Panc1 (cell line): Measurements from ENCODE around the gene POMT2. TPM values are rescaled to one million over a fixed set of nuclear protein-coding genes. Genes with fewer than 3 reads are reported as not detected.

Experiments
- ATAC-seq: fragments of 200-7000 bp; cut with Tn5 transposase; 2 replicates; pipeline ENCODE4 v1.9.1; 2020; ENCODE audit warnings: mild to moderate bottlenecking, moderate library complexity
- BruUV-seq: library from RNA; stranded (reverse); fragments of 400-500 nt; replicated peaks from 2 replicates; lab custom pipeline; 2021; lab: Mats Ljungman, UMichigan
- CTCF ChIA-PET: fragments of 300-600 bp; sonication (Branson Sonifier 250); formaldehyde crosslinking; loops from one replicate; lab custom pipeline; 2022; ENCODE audit warnings: antibody characterized with exemption; lab: Charles Lee
- POLR2A ChIA-PET: fragments of 300-600 bp; sonication (Branson Sonifier 250); formaldehyde crosslinking; loops from one replicate; lab custom pipeline; 2022; ENCODE audit warnings: antibody characterized with exemption; lab: Charles Lee
- DNase-seq: peaks from one replicate; pipeline ENCODE4 v3.0.0-alpha.2; 2010; ENCODE audit warnings: low read depth, low spot score
- H3K27ac ChIP-seq: 2 replicates; pipeline ENCODE4 v1.5.1; 2011; ENCODE audit warnings: mild to moderate bottlenecking, low read length, inconsistent platforms
- H3K27me3 ChIP-seq: fragments of 200-500 bp; sonication (Bioruptor generic); 2 replicates; pipeline ENCODE4 v1.6.0; 2014; ENCODE audit warnings: low read length, inconsistent platforms; ENCODE audit not compliant: control insufficient read depth, insufficient read depth
- H3K36me3 ChIP-seq: fragments of 200-500 bp; sonication (Bioruptor generic); 2 replicates; pipeline ENCODE4 v1.5.1; 2014; ENCODE audit warnings: inconsistent platforms, mild to moderate bottlenecking, low read length, moderate library complexity; ENCODE audit not compliant: control insufficient read depth, insufficient read depth
- H3K4me1 ChIP-seq: 2 replicates; pipeline ENCODE4 v1.5.1; 2011; ENCODE audit warnings: inconsistent platforms, mild to moderate bottlenecking, low read length, moderate library complexity; ENCODE audit not compliant: control insufficient read depth, insufficient read depth
- H3K4me3 ChIP-seq, 2 experiments: 2 replicates each; pipeline ENCODE4 v1.5.1; 2011 to 2012; ENCODE audit warnings: low read depth in 2 of 2, low read length in 2 of 2, mild to moderate bottlenecking in 2 of 2, inconsistent platforms in 1 of 2, moderate library complexity in 1 of 2
- H3K9me3 ChIP-seq: fragments of 200-500 bp; sonication (Bioruptor generic); 2 replicates; pipeline ENCODE4 v1.5.1; 2014; ENCODE audit warnings: low read depth, mild to moderate bottlenecking, inconsistent platforms, low read length, moderate library complexity; ENCODE audit not compliant: control insufficient read depth, insufficient read depth
- POLR2AphosphoS5 ChIP-seq: IDR thresholded peaks from 2 replicates; pipeline ENCODE4 v1.6.1; 2012; ENCODE audit warnings: mild to moderate bottlenecking, low read depth, low read length, moderate library complexity
- REST ChIP-seq, 2 experiments: IDR thresholded peaks; 2 replicates each; pipeline ENCODE4 v1.6.1; 2011 to 2012; ENCODE audit warnings: low read depth in 2 of 2, control low read depth in 1 of 2, low read length in 1 of 2, mild to moderate bottlenecking in 1 of 2, moderate library complexity in 1 of 2; ENCODE audit not compliant: insufficient read depth in 1 of 2
- SIN3A ChIP-seq: IDR thresholded peaks from 2 replicates; pipeline ENCODE4 v1.6.1; 2012; ENCODE audit warnings: low read depth, mild to moderate bottlenecking, low read length, moderate library complexity, borderline replicate concordance; ENCODE audit not compliant: insufficient read depth
- TCF7L2 ChIP-seq: IDR thresholded peaks from 2 replicates; pipeline ENCODE4 v1.6.1; 2011; ENCODE audit warnings: mild to moderate bottlenecking, low read depth, low read length, inconsistent platforms
- in situ Hi-C: cut with HindIII; loops from 2 replicates; pipeline ENCODE4 v1.10.0; 2016; ENCODE audit warnings: low sequenced_read_pairs, low pct_unique_long_range_greater_than_20kb
- intact Hi-C: fragments of 100-400 bp; cut with micrococcal nuclease; formaldehyde crosslinking; loops from one replicate; pipeline ENCODE4 v1.10.0; 2022; ENCODE audit not compliant: unreplicated experiment
- total RNA-seq: library from RNA; stranded (reverse); gene quantifications from one replicate; pipeline ENCODE4 v1.2.1, GENCODE V29; 2021; ENCODE audit not compliant: unreplicated experiment
- TF ChIP-seq, protein P1 (sequence below): fragments of 450-650 bp; IDR thresholded peaks from 2 replicates; pipeline ENCODE4 v1.5.1; 2017; ENCODE audit warnings: mild to moderate bottlenecking

The POMT2 gene
- total RNA-seq, 1 experiment from 2014 or later = 43.5 TPM

DNA sequence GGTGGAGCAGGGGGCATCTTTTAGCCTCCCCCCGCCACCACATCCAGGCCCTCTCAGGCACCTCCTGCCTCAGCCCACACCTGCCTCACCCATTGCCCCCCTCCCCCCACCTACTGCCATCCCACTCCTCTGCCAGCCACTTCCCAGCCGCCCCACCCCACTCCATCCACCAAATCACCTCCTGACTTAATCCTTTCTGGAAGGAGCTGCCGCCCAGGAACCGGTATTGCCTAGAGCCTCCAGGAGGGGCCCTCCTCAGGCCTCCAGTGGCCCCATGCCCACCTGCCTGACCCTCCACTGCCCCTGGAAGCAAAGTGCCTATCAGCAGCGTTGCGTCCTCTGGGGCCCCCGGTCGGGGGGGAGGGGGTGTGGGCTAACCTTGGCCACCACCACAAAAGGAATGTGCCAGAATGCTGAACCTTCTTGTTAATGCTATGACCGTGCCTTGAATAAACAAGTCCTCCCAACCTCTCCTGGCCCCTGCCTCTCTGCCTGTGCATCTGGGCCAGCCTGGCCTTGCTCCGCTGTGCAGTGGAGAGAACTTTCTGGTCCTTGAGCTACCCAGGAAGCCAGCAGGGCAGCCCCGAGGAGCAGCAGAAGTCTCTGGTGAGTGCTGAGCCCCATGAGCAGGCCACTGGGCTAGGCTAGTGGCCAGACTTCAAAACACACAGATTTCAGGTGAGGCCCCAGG is 61.5 kb downstream of the POMT2 start:
- ChIA-PET CTCF (no interaction called here), POLR2A (no interaction called here)
- H3K27me3 ChIP-seq = no peaks in the 10 kb centered on the region
- no peak for TF ChIP-seq REST (IDR thresholded peaks at IDR 0.05; ENCODE audit: insufficient read depth in 1 of 2, low read depth in 2 of 2, low read length in 1 of 2)
- TF ChIP-seq, protein P1, sequence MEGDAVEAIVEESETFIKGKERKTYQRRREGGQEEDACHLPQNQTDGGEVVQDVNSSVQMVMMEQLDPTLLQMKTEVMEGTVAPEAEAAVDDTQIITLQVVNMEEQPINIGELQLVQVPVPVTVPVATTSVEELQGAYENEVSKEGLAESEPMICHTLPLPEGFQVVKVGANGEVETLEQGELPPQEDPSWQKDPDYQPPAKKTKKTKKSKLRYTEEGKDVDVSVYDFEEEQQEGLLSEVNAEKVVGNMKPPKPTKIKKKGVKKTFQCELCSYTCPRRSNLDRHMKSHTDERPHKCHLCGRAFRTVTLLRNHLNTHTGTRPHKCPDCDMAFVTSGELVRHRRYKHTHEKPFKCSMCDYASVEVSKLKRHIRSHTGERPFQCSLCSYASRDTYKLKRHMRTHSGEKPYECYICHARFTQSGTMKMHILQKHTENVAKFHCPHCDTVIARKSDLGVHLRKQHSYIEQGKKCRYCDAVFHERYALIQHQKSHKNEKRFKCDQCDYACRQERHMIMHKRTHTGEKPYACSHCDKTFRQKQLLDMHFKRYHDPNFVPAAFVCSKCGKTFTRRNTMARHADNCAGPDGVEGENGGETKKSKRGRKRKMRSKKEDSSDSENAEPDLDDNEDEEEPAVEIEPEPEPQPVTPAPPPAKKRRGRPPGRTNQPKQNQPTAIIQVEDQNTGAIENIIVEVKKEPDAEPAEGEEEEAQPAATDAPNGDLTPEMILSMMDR = no peak
- TF ChIP-seq POLR2AphosphoS5 = no peak
- no peak for TF ChIP-seq TCF7L2
- TF ChIP-seq SIN3A = no peak
- H3K27ac ChIP-seq = no peak overlapping the region
- intact Hi-C loops = no loop called here
- ATAC-seq (no peak), DNase-seq (no peak)
- H3K9me3 ChIP-seq = no peaks in the 10 kb centered on the region
- H3K36me3 ChIP-seq = no peaks in the 10 kb centered on the region
- BruUV-seq = no TSS peak
- no peak overlapping the region for H3K4me3 ChIP-seq
- no peaks in the 10 kb centered on the region for H3K4me1 ChIP-seq
- in situ Hi-C loops = no loop called here

- intact Hi-C loops (no loop called here), in situ Hi-C loops (no loop called here)
- no peaks in the 10 kb centered on the region for H3K27me3 ChIP-seq
- ChIA-PET CTCF (no interaction called here), POLR2A (no interaction called here)
- TF ChIP-seq, protein P1 = no peak
- TF ChIP-seq TCF7L2 = no peak
- no peak for TF ChIP-seq SIN3A
- TF ChIP-seq REST (IDR thresholded peaks at IDR 0.05; ENCODE audit: insufficient read depth in 1 of 2, low read depth in 2 of 2, low read length in 1 of 2) = no peak
- TF ChIP-seq POLR2AphosphoS5 = no peak
- DNase-seq = no peak
- no peak overlapping the region for H3K4me3 ChIP-seq
- no TSS peak for BruUV-seq
- H3K9me3 ChIP-seq = no peaks in the 10 kb centered on the region
- H3K36me3 ChIP-seq = no peaks in the 10 kb centered on the region
- H3K27ac ChIP-seq = no peak overlapping the region
- no peaks in the 10 kb centered on the region for H3K4me1 ChIP-seq
- no peak for ATAC-seq
Measured at GRCh38 chr14:77258566-77258965, 62.1 kb downstream of the POMT2 start.
